Stimulated activated CD4-positive, alpha-beta T cell treated with anti-CD3 and anti-CD28 coated beads, TNF-alpha, amount 100 ng/mL, for 24 hours (primary cell): ENCODE data around the gene CSK.
"Not testable (repeated sequence)": the region's sequence is repeated elsewhere in the genome, so short reads cannot be mapped to it uniquely, and the experiment has no call there.

Source experiments
- DNase-seq, 3 experiments: peaks; one replicate each; pipeline ENCODE4 v3.0.0-alpha.2; 2020; ENCODE audit warnings: low read depth in 3 of 3

The CSK gene

DNA sequence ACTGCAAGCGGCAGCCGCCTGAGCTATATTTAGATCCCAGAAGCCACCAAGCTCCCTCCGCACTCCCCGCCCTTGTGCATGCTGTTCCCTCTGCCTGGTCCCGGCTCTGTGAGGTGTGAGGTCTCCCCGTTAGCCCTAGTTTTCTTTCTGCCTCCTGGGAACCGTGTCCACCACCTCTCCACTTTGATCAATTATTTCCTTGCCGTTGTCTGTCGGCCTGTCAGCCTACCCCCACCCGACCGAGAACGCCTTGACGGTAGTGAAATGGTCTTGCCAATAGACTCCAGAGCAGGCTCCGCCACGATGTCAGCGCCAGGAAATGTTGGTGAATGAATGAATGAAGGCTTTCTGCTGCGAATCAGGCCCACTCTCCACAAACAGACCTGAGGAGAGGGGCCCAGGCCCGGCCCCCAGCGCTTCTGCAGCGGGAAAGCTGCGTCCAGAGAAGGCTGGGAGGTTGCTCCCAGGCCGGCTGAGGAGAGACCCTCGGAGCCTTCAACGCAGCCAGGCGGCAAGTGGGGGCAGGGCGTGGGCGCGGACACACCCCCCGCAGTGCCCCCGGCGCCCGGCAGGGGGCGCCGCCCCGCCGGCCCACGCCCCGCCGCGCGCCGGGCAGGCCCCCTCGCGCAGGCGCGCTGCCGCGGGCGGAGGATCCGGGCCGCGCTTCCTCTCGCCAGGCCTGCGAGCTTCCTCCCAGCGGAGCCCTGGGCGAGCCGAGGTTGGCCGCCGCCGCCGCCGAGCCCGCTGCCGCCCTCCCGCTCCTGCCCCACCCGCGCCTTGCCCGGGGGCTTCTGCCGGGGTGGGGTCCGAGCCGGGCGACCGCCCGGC lies at the start of gene CSK:
Gene CSK (plus strand): TSS at position 650 of the 828 bp plus-strand sequence. CDS start 16,218 bp downstream, outside the sequence.
- peak; percentile 51 to 73 (median 62) for DNase-seq

DNA sequence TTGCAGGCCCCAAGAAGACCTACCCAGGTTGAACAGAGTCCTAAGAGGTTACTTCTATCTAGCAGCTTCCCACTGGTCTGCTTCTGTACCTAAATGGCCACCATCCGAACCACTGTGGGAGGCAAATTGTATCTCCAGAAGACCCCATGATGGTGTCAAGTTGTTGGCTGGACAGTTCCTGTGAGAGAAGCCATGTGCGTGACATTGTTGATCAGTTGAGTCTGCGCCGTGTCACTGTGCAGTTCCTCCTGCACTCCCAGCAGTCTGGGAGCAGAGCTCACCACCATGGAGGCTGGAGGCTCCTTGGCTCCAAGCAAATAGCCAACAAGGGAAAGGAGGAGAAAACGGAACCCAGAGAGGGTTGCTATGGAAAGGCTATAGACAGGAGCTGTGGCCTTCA lies 49.0 kb upstream of the CSK start:
- DNase-seq = no peak

DNA sequence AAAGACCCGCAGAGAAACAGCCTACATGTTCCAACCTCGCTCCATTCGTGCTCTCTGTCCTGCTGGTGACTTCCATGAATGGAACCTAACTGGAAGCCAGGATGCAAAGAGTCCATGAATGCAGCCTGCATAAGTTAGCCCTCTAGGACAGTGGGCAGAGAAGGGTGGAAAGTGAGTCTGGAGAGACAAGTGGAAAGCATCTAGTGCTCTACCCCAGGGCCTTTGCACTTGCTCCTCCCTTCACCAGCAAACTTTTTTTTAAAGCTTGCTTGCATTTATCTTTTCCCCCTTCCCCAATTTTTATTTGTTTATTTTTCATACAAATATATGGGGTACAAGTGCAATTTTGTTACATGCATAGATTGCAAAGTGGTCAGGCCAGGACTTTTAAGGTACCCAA lies 48.6 kb upstream of the CSK start:
- DNase-seq = no peak

DNA sequence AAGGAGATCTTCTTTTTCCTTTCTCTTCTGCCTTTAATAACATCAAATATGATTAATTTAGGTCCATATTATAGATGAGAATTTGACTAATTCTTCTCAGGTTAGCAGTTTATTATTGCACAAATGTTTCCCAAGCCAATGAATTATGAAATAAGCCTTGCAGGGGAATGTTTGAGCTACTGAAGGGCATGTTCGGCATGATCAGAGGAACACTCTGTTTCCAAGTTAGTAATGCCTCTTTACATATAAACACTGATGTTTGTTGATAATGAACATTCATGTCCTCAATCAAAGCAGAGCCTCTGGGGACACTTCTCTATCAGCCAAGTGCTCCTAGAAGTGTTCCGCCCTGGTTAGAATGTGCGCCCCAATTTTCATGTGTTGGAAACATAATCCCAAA lies 46.6 kb upstream of the CSK start:
- DNase-seq = no peak

DNA sequence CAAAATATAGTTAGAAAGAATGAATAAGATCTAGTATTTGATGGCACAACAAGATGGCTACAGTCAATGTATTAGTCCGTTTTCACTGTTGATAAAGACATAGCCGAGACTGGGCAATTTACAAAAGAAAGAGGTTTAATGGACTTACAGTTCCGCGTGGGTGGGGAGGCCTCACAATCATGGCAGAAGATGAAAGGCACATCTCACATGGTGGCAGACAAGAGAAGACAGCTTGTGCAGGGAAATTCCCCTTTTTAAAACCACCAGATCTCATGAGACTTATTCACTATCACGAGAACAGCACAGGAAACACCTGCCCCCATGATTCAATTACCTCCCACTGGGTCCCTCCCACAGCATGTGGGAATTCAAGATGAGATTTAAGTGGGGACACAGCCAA lies 43.6 kb upstream of the CSK start:
- not testable (repeated sequence) for DNase-seq

DNA sequence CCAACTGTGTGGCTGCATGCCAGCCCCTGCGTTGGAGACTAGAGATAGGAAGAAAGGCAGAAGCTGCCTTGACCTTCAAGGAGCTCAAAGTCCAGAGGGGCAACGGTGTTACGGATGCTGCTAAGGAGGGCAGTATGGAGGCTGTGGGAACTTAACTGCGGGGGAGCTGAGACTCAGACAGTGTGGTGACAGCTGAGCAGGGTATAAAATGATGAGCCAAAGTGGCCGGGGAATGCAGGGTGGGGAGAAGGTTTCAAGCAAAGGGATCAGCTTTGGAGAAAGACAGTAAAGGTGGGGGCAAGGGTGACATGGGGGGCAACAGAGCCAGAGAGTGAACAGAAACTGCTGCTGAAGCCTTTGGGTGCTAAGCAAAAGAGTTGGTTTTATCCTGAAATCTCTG lies 39.5 kb upstream of the CSK start:
- DNase-seq = no peak

DNA sequence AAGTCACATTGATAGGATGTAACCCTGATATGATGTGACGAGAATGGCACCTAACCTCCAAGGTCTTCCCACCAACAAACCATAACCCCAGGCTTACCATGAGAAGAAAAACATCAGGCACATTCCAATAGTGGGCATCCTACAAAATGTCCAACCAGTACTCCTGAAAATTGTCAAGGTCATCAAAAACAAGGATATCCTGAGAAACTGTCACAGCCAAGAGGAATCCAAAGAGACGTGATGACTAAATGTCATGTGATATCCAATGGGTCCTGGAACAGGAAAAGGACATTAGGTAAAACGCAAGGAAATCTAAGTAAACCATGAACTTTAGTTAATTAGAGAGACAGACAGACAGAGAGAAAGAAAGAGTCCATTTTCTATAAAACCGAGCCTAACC lies 35.5 kb upstream of the CSK start:
- DNase-seq = no peak

DNA sequence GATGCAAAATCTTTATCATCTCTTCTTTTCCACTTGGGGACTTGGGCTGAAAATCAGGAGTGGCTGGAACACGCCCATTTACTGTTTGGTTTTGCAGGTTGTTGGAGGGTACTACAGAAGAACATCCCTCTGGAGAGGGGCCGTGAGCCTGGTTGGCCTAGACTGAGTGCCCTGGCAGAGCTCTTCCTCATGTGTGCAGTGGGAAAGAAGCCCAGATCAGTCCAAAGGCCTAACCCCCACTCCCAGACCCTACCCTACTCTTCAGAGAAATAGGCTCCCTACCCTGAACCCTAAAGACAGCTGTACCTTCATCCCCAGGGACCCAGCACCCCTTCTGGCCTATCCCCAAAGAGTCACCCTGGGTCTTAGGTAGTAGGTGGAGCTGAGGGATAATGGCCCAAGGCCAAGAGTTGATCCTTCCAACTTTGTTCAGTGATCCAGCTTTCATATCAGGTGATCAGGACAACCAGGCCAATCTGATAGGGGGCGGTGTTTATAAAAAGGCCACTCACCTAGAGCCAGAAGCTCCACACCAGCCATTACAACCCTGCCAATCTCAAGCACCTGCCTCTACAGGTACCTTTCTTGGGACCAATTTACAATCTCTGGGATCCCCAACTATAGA lies 33.4 kb upstream of the CSK start, which contains the start of gene CYP1A2:
Gene CYP1A2 (plus strand): TSS at position 524 of the 625 bp plus-strand sequence. CDS start 894 bp downstream, outside the sequence.
- no peak for DNase-seq

DNA sequence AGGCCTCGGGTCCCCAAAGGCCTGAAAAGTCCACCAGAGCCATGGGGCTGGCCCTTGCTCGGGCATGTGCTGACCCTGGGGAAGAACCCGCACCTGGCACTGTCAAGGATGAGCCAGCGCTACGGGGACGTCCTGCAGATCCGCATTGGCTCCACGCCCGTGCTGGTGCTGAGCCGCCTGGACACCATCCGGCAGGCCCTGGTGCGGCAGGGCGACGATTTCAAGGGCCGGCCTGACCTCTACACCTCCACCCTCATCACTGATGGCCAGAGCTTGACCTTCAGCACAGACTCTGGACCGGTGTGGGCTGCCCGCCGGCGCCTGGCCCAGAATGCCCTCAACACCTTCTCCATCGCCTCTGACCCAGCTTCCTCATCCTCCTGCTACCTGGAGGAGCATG lies 32.0 kb upstream of the CSK start:
- DNase-seq = no peak

DNA sequence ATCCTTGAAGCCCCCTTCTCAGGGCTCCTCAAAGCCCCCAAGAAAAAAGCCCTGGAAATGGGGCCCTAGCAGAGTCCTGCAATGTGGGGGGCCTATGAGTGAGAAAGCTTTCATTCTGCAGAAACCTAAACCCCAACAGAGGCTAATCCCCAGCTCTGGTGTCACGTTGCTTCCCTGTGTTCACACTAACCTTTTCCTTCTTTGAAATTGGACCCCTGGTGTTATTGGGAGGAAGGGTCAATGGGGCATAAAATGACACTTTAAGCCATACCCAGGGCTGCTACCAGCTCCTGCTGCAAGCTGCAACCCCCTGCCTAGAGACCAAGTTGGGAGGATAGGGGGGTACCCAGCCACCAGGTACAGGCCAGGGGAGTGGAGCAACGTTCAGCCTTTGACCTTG lies 31.1 kb upstream of the CSK start:
- no peak for DNase-seq

DNA sequence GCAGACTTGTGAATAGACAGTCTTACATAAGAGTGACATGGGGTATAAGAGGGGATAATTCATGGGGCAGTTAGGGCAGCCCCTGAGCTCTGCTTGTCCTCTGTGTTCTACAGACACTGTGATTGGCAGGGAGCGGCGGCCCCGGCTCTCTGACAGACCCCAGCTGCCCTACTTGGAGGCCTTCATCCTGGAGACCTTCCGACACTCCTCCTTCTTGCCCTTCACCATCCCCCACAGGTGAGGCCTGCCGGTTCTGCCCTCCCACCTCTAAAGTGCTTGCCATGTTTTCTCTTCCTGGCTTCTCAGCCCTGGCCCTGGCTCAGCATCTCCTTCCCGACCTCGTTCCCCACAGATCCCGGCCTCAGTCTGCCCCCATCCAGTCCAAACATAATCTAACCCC lies 29.9 kb upstream of the CSK start:
- no peak for DNase-seq

DNA sequence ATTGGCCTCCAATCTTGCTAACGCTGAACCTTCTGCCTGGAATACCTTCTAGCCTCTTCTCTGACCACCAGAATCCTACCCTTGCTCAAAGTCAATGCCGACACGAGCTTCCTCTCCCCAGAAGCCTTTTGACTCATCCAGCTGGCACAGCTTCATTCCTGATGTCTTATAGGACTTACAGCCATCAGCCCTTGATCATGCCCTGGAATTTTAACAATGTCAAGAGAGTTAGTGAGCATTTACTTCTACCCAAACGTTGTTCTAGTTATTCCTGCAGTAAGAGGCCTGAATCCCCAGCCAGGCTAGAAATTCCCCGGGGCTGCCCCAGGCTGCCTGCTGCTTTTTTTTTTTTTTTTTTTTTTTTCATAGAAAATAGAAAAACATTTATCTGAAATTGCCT lies 29.3 kb upstream of the CSK start:
- DNase-seq = no peak

DNA sequence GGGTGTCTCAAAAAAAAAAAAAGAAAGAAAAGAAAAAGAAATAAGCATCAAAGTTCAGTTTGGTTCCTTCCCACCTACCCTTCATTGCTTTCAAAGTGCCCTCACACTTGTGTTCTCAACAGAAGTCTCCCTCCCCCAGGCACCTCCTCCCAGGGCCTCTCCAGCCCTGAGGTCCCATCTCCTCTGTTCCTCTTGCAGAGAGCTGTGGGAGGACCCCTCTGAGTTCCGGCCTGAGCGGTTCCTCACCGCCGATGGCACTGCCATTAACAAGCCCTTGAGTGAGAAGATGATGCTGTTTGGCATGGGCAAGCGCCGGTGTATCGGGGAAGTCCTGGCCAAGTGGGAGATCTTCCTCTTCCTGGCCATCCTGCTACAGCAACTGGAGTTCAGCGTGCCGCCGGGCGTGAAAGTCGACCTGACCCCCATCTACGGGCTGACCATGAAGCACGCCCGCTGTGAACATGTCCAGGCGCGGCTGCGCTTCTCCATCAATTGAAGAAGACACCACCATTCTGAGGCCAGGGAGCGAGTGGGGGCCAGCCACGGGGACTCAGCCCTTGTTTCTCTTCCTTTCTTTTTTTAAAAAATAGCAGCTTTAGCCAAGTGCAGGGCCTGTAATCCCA lies 27.2 kb upstream of the CSK start:
- DNase-seq = no peak

DNA sequence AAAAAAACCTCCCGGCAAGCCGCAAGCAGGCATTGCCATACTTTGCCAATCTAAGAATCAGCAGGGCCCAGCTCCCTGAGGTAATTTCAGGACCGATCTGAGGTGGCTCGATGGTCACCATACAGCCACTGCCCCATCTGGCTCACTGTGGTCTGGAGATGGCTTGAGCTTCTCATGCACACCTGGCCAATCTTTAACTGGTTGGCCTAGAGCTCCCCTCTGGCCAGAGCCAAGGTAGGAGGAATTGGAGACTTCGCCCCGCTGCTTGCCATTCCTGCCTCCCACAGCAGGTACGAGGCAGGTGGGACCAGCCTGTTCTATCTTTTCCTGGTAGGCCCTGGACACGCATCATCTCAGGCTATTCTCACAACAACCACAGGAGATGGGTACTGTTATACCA lies 23.1 kb upstream of the CSK start:
- DNase-seq = no peak

DNA sequence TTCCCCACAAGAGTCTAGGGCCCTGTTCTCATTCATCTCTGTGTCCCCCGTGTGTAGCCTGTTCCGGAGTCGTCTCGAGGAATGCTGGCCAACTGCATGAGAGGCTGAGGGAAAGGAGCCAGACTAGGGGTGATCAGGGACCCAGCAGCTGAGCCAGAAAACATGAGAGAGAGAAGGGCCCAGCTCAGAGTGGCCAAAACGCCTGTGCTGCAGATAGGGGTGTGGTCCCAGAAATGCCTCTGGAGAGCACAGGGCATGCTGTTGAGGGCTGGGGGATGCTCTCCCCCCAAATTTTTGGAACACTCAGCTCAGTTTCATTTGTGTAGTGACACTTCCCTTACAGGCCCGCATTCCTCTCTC lies 19.1 kb upstream of the CSK start:
- DNase-seq = no peak

DNA sequence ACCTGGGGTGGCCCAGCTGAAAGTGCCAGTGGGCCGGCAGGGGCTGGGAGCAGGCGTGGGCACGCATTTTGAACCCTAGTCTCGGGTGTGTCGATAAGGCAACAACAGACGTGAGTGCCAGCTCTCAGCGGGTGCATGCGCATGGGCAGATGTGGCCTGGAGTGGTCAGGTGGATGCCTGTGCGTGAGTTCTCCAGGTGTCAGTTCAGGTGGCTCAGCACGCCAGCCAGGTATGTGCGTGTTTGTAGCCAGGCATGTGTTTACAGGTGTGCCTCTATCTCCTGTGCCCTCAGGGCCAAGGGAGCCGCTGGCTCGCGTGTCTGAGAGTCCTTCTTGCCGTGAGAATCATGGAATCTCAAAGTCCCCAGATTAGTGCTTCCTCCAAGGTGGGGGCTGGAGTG lies 18.5 kb upstream of the CSK start:
- no peak for DNase-seq

DNA sequence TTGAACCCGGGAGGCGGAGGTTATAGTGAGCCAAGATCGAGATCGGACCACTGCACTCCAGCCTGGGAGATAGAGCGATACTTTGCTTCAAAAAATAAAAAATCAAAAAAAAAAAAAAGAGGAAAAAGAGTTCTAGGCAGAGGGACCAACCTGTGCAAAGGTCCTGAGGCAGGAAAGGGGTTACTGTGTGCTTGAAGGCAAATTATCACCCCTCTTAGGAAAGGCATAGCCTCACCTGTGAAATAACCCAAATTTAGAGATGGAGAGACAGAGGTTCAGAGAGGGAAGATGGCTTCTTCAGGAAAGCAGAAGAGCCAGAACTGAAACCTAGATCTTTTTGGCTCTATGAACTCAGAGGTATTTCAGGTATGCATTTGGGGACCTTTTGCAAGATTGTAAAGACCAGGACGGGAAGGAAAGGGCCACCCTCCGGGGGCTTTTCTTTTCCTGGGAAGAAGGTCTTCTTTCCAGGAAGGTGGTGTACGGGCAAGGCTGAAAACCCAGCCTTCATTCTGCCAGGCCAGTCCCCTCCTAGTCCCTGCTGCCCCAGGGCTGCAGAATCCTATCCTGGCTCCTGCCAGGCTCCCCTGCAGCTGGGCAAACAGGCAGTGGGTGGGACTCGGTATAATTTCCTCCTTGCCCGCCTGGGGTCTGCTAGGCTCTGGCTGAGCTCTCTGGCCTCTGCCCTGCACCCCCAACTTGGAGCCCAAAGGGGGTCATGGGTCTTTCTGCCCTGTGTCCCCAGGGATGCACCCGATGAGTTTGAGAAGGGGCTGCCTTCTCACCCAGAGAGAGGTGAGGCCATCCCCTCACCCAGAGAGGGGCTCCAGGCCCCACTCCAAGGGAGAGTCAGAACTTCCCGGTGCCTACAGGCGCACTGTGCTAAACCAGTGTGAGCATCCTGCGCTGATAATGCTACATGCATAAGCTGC lies 14.4 kb upstream of the CSK start:
- no peak for DNase-seq

DNA sequence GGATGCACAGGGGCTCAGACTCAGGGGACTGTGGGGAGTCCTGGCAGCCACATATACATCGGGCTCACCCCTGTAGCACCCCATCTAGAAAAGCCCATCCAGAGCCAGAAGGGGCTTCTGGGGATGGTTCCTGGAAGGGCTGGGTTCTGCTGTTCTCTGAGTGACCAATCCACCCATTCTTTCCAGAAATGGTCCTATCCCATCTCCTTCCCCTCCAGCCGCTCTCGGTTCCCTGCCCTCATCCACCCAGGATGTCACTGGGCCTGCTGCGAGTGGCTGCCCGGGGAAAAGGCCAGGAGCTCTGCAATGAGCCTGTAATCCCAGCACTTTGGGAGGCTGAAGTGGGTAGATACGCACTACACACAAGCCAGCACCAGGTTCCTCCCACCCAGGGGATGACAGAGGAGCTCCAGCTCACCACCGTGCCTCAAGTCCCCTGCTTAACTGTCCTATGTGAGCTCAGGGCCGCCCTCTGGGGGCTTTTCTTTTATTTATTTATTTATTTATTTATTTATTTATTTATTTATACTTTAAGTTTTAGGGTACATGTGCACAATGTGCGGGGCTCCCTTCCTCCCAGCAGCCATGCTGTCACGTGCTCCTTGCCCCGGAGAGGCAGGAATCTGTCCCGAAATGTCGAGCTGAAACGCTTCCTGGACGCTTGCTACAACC lies 13.6 kb upstream of the CSK start:
- DNase-seq = no peak

DNA sequence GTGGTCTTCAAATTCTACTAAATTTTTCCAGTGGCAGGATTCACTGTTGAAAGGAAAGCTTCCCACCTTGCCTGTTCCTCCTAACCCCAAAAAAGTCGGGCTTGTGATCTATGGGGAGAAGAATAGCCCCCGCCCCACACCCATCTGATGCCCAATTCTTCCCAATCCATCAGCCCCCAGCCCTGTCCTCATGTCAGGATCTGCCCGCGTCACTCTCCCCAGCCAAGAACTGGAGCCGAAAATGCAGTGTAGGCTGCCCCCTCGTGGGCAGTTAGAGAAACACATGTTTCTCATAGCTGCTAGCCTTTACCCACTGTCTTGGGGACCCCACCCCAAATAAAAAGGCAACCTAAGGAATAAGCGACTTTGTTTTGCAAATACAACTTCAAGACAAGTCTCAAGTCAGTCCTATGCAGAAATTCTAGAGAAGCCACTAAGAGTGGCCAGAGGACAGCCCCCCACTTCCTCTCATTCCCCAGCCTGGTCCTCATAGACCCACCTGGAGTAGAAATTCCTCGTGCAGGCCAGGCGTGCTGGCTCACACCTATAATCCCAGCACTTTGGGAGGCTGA lies 13.0 kb upstream of the CSK start:
- peak in 2 of 3 experiments; percentile 37 to 63 for DNase-seq

DNA sequence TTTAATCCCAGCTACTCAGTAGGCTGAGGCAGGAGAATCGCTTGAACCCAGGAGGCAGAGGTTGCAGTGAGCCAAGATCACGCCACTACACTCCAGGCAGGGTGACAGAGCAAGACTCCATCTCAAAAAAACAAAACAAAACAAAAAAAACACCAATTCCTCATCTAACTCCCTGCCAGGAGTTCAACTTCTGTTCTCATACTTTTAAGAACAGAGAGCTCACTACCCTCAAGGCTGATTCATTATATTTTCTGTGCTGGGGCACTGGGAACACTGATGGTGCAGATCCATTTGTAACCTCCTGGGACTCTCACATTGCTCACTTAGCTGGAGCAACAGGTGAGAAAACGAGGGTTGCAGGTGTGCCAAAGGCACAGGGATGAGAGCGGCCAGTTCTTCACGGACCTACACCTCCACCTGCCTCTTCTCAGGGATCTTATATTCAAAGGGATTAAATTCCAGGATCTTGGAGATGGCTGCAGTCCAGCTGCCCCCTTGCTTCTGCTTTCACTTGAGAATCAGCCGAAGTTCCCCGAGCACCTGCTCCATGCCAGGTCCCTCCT lies 12.3 kb upstream of the CSK start:
- DNase-seq = no peak
